HG03025 (cell line): ENCODE measurements around the gene IFT43.

Source experiments
- ATAC-seq: cut with Tn5 transposase; IDR thresholded peaks from one replicate; pipeline ENCODE4 v1.9.1; 2021; ENCODE audit warnings: mild to moderate bottlenecking, moderate library complexity; ENCODE audit not compliant: unreplicated experiment, low FRiP score

IFT43 gene

DNA sequence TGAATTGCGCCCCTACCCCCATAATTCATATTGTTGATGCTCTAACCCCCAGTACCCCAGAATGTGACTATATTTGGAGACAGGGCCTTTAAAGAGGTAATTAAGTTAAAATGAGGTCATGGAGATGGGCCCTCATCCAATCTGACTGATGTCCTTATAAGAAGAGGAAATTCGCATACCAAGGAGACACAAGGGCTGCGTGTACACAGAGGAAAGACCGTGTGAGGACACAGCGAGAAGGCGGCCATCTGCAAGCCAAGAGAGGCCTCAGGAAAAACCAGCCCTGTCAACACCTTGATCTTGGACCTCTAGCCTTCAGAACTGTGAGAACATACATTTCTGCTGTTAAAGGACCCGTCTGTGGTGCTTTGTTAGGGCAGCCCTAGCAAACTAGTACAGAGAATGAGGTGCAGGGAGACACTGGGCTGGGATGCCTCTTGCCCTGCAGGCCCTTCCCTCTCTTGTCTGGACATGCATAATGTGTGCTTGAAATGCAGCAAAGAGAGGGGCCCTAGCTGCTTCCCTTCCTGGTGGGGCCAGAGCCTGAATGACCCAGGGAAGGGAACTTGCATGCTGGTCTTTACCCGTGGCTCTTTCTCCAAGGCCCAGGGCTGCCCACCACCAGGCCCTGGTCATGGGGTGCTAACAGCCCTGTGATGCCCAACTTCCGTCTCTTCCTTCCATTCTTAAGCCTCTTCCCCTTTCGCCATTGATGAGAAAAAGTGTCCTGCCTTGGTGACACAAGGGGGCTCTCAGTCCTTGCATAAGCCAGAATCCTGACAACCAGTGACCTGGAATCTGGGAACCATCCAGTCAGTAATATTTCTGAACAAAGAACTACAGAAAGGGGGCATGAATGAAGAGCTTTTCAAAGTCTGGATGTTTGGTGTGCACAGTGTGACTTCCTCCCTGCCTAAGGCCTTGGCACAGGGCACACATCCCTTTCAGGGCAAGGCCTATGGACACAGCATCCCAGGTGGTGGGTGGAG lies 116.1 kb downstream of the IFT43 start:
- no peak for ATAC-seq

DNA sequence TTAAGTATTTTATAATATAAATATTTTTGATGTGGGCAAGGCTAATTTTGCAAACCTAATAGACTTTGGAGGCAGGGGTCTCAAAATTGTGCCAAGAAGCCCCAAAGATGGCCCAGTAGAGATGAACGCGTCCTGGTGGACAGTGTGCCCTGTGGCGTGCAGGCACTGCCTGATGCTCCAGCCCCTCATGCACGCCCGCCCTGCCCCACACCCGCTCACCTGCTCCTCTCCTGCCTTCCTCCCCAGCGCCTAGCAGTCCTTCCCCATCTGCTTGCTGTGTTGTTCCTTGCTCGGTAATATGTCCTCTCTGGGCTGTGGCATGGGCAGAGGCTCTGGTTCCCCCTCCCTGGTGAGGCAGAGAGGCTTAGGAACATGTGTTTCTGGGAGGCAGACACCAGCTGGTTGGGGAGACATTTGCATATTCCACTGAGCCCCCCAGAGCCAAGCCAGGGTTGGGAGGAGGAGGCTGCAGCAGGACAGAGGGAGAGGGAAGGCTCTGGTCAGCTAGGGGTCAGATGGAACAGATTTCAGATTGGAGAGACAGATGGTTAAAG lies 119.3 kb downstream of the IFT43 start:
- ATAC-seq: no peak

DNA sequence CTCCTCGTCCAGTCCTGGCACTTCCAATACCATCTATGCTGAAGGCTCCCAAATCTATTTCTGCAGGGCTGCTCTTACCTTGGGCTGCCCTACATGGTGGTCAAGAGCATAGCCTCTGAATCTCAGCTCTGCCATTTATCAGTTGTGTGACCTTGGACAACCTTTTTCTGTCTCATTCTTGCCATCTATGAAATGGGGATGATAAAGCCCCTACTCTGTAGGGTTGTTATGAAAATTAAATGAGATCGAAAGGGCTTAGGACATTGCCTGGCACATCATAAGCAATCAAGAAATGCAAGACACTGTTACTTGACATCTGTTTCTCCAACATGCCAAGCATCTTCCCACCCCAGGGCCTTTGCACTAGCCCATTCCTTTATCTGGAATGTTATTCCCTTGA lies 120.6 kb downstream of the IFT43 start:
- no peak for ATAC-seq

DNA sequence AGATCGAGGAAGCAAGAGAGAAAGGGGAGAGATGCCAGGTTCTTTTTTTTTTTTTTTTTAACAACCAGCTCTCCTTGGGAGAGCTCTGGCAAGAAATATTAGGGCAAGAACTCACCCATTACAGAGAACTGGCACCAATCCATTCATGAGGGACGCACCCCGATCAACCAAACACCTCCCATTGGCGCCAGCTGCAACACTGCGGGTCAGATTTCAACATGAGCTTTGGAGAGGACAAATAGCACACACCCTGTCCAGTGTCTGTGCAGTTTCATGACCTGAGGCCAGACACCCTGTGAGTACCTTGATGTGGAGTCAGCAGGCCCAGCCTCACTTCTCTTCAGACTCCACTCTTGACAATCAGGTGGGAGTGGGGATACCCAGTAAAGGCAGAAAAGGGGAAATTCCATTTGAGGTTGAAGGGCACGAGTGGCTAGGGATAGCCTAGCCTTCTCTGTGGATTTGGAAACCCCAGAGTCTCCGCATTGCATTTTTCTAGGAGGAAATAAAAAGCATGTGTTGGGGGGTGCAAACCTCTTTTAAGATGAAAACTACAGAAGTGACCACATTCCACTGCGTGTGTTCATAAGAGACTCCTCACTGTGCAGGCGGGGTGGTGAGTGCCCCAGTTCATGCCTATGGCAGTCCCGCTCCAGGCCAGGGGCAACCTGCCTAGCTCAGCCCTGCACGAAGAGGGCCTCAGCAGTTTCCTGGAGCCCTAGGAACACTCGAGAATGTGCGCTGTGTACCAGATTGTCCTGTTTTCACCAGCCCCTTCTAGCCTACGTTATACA lies 123.7 kb downstream of the IFT43 start:
- ATAC-seq: no peak

- no peak for ATAC-seq
Measured at GRCh38 chr14:76112889-76113624, 127.5 kb downstream of the IFT43 start.

DNA sequence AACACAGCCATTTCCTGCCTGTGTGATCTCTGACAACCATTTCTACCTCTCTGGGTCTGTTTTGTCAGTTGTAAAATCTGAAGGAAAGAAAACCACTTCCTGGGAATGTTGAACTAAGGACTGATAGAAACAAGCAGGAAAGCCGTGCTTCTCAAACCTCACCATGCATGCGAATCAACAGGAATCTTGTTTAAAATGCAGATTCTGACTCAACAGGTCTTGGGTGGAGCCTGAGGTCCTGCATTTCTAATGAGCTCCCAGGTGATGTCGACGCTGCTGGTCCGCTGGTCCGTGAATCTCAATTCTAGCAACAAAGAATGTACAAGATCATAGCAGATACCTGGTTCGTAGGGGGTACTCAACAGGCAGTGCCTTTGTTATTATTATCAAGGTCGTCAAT lies 128.1 kb downstream of the IFT43 start:
- no peak for ATAC-seq

DNA sequence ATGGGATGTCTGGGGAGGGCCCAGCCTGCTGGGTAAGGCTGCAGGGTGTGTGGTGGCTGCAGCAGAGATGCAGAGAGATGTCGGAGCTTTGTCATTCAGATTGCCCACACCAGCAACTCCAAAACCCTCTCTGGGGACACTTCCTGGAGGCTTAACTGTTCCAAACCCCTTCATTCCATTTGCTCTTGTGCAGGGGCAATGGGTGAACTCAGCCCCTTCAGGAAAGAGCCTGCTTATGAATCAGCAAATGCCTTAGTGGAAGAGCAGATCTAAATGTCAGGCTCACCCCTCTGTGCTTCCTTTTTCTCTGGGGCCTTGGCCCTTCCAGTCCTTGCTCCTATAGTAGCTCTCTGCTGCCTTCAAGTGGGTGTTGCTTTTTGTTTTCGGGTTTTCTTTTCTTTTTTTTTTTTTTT lies 129.5 kb downstream of the IFT43 start:
- ATAC-seq: no peak

DNA sequence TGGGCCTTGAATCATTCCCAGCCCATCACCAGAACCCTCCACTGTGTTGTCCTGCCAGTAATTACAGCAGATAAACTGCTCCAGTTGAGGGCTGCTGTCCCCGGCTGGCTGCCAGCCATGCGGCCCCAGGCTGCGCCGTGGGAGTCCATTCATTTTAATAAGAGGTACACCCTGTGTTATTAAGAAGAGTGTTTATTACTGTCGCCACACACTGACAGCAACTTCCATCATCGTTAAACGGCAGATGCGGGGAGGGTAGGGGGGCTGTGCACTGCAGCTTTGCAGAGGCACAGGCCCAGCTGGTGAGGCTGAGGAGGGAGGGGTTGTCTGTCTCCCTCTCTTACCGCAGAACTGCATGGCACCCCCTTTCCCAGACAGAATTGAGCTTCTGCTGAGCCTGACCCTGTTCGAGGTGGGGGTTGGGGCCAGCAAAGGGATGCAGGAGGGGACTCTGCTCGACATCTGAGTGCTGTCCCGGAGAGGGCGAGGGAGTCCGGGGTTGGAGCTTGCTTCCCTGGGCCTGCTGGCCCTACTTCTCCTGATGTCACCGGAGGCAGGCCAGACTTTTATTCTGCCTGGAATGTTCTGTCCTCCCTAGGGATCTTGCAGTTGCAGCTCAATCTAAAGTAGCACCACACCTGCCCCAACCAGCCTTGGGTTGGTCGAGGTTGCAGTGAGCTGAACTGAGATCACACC lies 132.4 kb downstream of the IFT43 start:
- ATAC-seq: no peak

GRCh38 chr14:76118594-76118993 lies 133.0 kb downstream of the IFT43 start:
- ATAC-seq: no peak

DNA sequence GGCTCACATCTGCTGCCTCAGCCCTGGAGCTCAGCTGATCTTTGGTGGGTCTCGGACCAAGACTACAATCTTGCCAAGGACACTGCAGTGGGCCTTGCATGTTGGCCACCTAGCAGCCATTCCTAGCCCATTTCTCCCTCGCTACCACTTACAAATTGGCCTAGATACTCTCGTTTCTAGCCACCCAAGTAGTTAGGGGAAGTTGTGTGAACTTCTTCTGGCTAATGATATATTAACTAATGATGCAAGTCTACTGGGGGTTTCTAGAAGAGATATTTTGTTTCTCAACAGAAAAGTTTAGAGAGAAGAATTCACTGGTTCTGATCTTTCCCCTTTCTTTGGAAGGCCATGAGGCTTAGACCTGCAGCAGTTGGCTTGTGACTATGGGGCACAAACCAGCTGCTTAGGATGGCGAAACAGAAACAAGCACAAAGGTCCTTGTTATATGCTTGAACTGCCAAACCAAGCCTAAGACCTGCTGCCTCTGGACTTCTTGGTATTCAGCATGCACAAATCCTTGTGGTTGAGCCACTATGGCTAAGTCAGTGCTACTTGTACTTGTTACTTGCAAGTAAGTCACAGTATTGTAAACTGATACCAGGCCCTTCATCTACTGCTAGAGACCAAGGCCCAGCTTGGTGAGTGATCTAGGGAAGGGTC lies 135.7 kb downstream of the IFT43 start:
- ATAC-seq: no peak

DNA sequence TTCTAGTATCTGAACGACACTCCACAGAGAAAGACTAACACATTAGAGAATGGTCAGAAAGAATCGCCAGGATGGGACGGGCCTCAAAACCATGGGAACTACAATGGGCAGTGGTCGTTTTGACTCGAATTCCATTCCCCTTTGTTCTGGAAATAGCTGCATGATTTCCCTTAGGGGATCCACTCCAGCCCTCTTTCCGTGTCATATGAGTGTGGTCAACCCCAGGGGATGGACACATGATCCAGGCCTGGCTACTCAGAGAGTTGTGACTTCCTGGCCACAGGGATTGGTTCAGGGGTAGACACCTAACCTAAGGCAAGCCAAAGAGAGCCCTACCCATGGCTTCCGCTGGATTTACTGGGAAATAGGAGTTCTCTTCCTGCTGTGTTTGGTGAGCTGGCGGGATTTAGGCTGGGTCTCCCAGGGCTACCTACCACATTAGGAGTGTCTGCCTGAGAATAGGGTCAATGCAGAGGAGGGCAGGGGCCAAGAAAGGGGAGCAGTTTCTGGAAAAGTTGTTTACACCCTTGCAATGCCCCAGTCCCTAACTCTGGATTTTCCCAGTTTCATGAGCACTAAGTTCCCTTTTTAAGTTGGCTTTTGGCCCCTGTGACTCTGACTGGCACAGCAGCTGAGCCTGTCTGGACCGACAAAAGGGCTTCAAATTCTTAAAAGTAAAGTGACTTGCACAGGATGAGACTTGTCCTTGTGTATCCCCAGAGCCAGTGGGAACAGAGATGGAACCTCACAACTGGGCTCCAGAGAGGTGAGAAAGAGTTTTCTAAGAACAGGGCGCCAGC lies 138.1 kb downstream of the IFT43 start:
- no peak for ATAC-seq

GRCh38 chr14:76125511-76125910 lies 139.9 kb downstream of the IFT43 start:
- ATAC-seq: no peak

DNA sequence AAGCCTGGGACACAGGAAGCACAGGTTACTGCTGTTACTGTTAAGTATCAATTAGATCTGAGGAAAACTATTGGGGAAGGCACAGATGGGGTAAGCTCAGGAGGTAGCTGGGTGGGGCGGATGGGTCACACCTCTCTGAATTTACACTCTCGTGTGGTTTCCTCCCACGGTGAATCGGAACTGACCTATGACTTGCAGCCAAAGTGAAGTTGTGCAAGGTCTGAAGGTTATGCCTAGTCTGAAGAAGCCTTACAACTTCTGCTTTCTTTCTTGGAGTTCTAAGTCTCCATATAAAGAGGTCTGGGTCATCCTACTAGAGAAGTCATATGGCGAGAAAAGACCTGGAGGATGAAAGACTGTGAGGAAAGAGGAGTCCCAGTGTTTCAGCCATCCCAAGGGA lies 140.5 kb downstream of the IFT43 start:
- no peak for ATAC-seq

DNA sequence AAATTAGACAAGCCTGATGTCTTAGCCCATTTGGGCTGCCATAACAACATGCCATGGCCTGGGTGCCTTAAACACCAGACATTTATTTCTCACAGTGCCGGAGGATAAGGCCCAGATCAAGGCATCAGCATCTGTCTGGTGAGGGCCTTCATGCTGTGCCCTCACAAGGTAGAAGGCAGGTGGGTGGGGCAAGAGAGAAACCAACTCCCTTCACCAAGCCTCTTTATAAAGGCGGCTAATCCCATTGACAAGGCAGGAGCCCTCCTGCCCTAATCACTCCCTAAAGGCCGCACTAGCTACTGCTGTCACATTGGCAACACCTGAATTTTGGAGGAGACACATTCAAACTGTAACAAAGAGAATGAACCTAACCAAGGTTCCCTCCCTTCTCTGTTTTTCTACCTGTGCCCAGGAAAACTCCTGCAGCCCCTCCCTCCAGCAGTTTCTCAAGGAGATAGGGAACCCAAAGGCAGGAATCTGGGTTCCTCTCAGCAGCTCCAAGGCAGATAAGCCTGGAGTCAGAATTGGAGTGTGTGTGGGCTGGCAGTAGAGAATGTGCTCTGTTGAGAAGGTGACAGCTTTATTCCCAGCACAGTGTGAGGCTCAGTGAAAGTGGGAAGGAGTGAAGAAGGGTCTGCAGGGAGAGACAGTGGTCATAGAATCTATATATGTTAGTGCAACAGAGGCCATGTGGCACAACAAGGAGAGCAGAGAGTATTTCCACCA lies 144.5 kb downstream of the IFT43 start:
- no peak for ATAC-seq

GRCh38 chr14:76131071-76131965 lies 145.8 kb downstream of the IFT43 start:
- ATAC-seq: no peak

DNA sequence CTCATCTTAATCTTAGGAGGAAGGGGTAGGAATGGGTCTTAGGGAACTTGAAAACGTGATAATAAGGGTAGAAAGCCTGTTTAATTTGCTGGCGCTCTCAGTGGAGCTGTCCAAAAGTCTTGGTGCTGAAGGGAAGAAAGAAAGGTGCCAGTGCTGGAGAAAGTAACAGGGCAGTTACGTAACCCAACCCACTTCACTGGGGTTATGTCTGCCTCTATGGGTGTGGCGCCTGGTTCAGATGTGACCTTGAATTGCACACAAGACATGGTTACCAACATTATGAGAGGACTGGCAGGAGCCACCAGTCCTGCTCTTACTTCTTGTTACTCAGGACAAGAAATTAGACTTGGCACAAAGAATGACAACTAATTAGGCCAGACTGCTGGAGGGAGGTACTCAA lies 147.5 kb downstream of the IFT43 start:
- no peak for ATAC-seq
